ENCODE results near the gene PI3. TPM values are rescaled to one million over a fixed set of nuclear protein-coding genes. Genes with fewer than 3 reads are reported as not detected.
"Not testable (repeated sequence)": the region's sequence is repeated elsewhere in the genome, so short reads cannot be mapped to it uniquely, and the experiment has no call there.

PI3 gene
- total RNA-seq, 1 experiment from 2014 or later, result not detected

GRCh38 chr20:45153752-45154151 is 20.9 kb upstream of the PI3 start (continued):
- TF ChIP-seq CTCF (IDR thresholded peaks at IDR 0.05 in 2 of 3, conservative IDR thresholded peaks at IDR 0.05 in 1 of 3; ENCODE audit: borderline replicate concordance in 1 of 3, insufficient read depth in 1 of 3, low read depth in 2 of 3, low read length in 2 of 3) (no peak), EGR1 (IDR thresholded peaks at IDR 0.05; ENCODE audit: low read depth) (no peak), JUND (IDR thresholded peaks at IDR 0.05) (no peak), SRF (IDR thresholded peaks at IDR 0.05; ENCODE audit: low read depth) (no peak)

- POLR2A ChIA-PET, result no interaction called here
- CTCF ChIA-PET, result no interaction called here
- ATAC-seq, result no peak
- H3K9me3 ChIP-seq (ENCODE audit: control insufficient read depth in 1 of 2, insufficient read depth in 1 of 2, low read depth in 1 of 2, low read length in 2 of 2), result peaks cover 0 to 4% of the 10 kb centered on the region in 2 experiments; a peak in 1 of 4 replicates
- no peak overlapping the region for H2AFZ ChIP-seq (ENCODE audit: low read depth, low read length, poor library complexity, severe bottlenecking)
- no peak overlapping the region for H3K27ac ChIP-seq (ENCODE audit: low read depth, low read length)
- TF ChIP-seq YY1 (IDR thresholded peaks at IDR 0.05; ENCODE audit: extremely low read depth, insufficient replicate concordance, low read depth, low read length) (no peak), CBX3 (IDR thresholded peaks at IDR 0.05; ENCODE audit: low read depth) (no peak), RAD21 (IDR thresholded peaks at IDR 0.05; ENCODE audit: low read depth) (peak; percentile 29; the same call in 1 of the 2 replicates), ZNF274 (IDR thresholded peaks at IDR 0.05; ENCODE audit: low read depth, low read length) (no peak), SRF (IDR thresholded peaks at IDR 0.05; ENCODE audit: low read depth) (no peak), EZH2phosphoT487 (IDR thresholded peaks at IDR 0.05; ENCODE audit: borderline replicate concordance) (no peak), TCF7L2 (IDR thresholded peaks at IDR 0.05; ENCODE audit: borderline replicate concordance, extremely low read depth, insufficient read depth, insufficient read length) (no peak)
- RAD21 ChIA-PET (ENCODE audit: low non-redundant PET in 1 of 2, low total read pairs in 2 of 2, uncharacterized antibody in 2 of 2, unreplicated experiment in 2 of 2), result no interaction called here
- H3K4me2 ChIP-seq (ENCODE audit: low read length), result no peak overlapping the region
- no peaks in the 10 kb centered on the region for H4K20me1 ChIP-seq (ENCODE audit: insufficient read depth)
- intact Hi-C loops (cut with micrococcal nuclease), result no loop called here
- peaks cover 0 to 7% of the 10 kb centered on the region in 2 experiments; a peak in 1 of 4 replicates for H3K4me1 ChIP-seq (ENCODE audit: control insufficient read depth in 1 of 2, insufficient read depth in 2 of 2, low read length in 2 of 2)
- no TSS peak for BruUV-seq (replicated peaks)
- H3K9ac ChIP-seq (ENCODE audit: low read length), result no peak overlapping the region
- peaks cover 4% of the 10 kb centered on the region; the same call in 1 of the 2 replicates for H3K27me3 ChIP-seq (ENCODE audit: insufficient read depth, low read length)
- H3K4me3 ChIP-seq (replicated peaks in 1 of 2; ENCODE audit: low read depth in 1 of 2, low read length in 2 of 2), result no peak overlapping the region
- no peaks in the 10 kb centered on the region for H3K79me2 ChIP-seq (ENCODE audit: insufficient read depth, low read length)
- no peaks in the 10 kb centered on the region for H3K9me2 ChIP-seq (ENCODE audit: insufficient read depth)
- no peaks in the 10 kb centered on the region for H3K36me3 ChIP-seq (ENCODE audit: control insufficient read depth in 1 of 2, insufficient read depth in 2 of 2, low read length in 2 of 2)
- no peak for DNase-seq (ENCODE audit: low read depth, low spot score)
Measured at GRCh38 chr20:45154183-45154582, 20.5 kb upstream of the PI3 start.

GRCh38 chr20:45154794-45155193 is 19.9 kb upstream of the PI3 start:
- POLR2A ChIA-PET; H3K27ac ChIP-seq (ENCODE audit: low read depth, low read length); DNase-seq (ENCODE audit: low read depth, low spot score); H3K9me3 ChIP-seq (ENCODE audit: control insufficient read depth in 1 of 2, insufficient read depth in 1 of 2, low read depth in 1 of 2, low read length in 2 of 2); H3K4me3 ChIP-seq (replicated peaks in 1 of 2; ENCODE audit: low read depth in 1 of 2, low read length in 2 of 2); H3K27me3 ChIP-seq (ENCODE audit: insufficient read depth, low read length); H4K20me1 ChIP-seq (ENCODE audit: insufficient read depth); ATAC-seq; H3K4me1 ChIP-seq (ENCODE audit: control insufficient read depth in 1 of 2, insufficient read depth in 2 of 2, low read length in 2 of 2); RAD21 ChIA-PET (ENCODE audit: low non-redundant PET in 1 of 2, low total read pairs in 2 of 2, uncharacterized antibody in 2 of 2, unreplicated experiment in 2 of 2); CTCF ChIA-PET; H2AFZ ChIP-seq (ENCODE audit: low read depth, low read length, poor library complexity, severe bottlenecking); BruUV-seq (replicated peaks); H3K9me2 ChIP-seq (ENCODE audit: insufficient read depth); H3K4me2 ChIP-seq (ENCODE audit: low read length); H3K9ac ChIP-seq (ENCODE audit: low read length); H3K79me2 ChIP-seq (ENCODE audit: insufficient read depth, low read length); H3K36me3 ChIP-seq (ENCODE audit: control insufficient read depth in 1 of 2, insufficient read depth in 2 of 2, low read length in 2 of 2); intact Hi-C loops (cut with micrococcal nuclease): not testable (repeated sequence)
